ENCODE measurements around the gene IRF5. TPM values are rescaled to one million over a fixed set of nuclear protein-coding genes. Genes with fewer than 3 reads are reported as not detected.
A peak's percentile ranks its signal among the peaks of the same experiment; 100 is the strongest.

The IRF5 gene
- total RNA-seq, 1 donor = under 0.01 TPM

GRCh38 chr7:128938544-128939074 lies 882 bp downstream of the IRF5 start:
- no peaks in the 10 kb centered on the region for H3K36me3 ChIP-seq (ENCODE audit: insufficient read depth, low read length)
- H3K27me3 ChIP-seq (ENCODE audit: insufficient read depth, low read length) = peaks cover 53% of the 10 kb centered on the region
- no peak for TF ChIP-seq CTCF (IDR thresholded peaks at IDR 0.05; ENCODE audit: extremely low read depth, low read depth, low read length)
- H3K27ac ChIP-seq (ENCODE audit: low read depth, low read length) = no peak overlapping the region
- H3K4me2 ChIP-seq (ENCODE audit: insufficient read depth, low read length) = peak overlapping the region; percentile 81
- DNase-seq (ENCODE audit: insufficient read length, low spot score, missing footprints) = peak; percentile 85
- no peaks in the 10 kb centered on the region for H3K9me3 ChIP-seq (ENCODE audit: low read depth, low read length)
- H3K4me3 ChIP-seq (ENCODE audit: insufficient read depth, low read length) = peak overlapping the region; percentile 66
- peaks cover 3% of the 10 kb centered on the region for H3K4me1 ChIP-seq (ENCODE audit: insufficient read depth, low read length)
- no peaks in the 10 kb centered on the region for H3K79me2 ChIP-seq (ENCODE audit: insufficient read depth, low read length)
- peak overlapping the region; percentile 57 for H2AFZ ChIP-seq (ENCODE audit: low read length)
- no peaks in the 10 kb centered on the region for H4K20me1 ChIP-seq (ENCODE audit: insufficient read depth, low read length)

GRCh38 chr7:128939075-128939860 lies 1.5 kb downstream of the IRF5 start:
- no peak overlapping the region for H3K4me2 ChIP-seq (ENCODE audit: insufficient read depth, low read length)
- H3K79me2 ChIP-seq (ENCODE audit: insufficient read depth, low read length) = no peaks in the 10 kb centered on the region
- H3K27me3 ChIP-seq (ENCODE audit: insufficient read depth, low read length) = peaks cover 52% of the 10 kb centered on the region
- no peaks in the 10 kb centered on the region for H3K36me3 ChIP-seq (ENCODE audit: insufficient read depth, low read length)
- peak; percentile 79 for DNase-seq (ENCODE audit: insufficient read length, low spot score, missing footprints)
- no peak overlapping the region for H2AFZ ChIP-seq (ENCODE audit: low read length)
- H3K27ac ChIP-seq (ENCODE audit: low read depth, low read length) = no peak overlapping the region
- no peaks in the 10 kb centered on the region for H4K20me1 ChIP-seq (ENCODE audit: insufficient read depth, low read length)
- peaks cover 3% of the 10 kb centered on the region for H3K4me1 ChIP-seq (ENCODE audit: insufficient read depth, low read length)
- no peak for TF ChIP-seq CTCF (IDR thresholded peaks at IDR 0.05; ENCODE audit: extremely low read depth, low read depth, low read length)
- H3K4me3 ChIP-seq (ENCODE audit: insufficient read depth, low read length) = no peak overlapping the region
- no peaks in the 10 kb centered on the region for H3K9me3 ChIP-seq (ENCODE audit: low read depth, low read length)

GRCh38 chr7:128939861-128940410 lies 2.2 kb downstream of the IRF5 start:
- TF ChIP-seq CTCF (IDR thresholded peaks at IDR 0.05; ENCODE audit: extremely low read depth, low read depth, low read length) = no peak

More at GRCh38 chr7:128939861-128940410, 2.2 kb downstream of the IRF5 start:
- Histone ChIP-seq H3K9me3 (ENCODE audit: low read depth, low read length) (no peaks in the 10 kb centered on the region), H4K20me1 (ENCODE audit: insufficient read depth, low read length) (no peaks in the 10 kb centered on the region), H3K27ac (ENCODE audit: low read depth, low read length) (no peak overlapping the region), H3K4me2 (ENCODE audit: insufficient read depth, low read length) (no peak overlapping the region), H3K79me2 (ENCODE audit: insufficient read depth, low read length) (no peaks in the 10 kb centered on the region), H3K27me3 (ENCODE audit: insufficient read depth, low read length) (peaks cover 48% of the 10 kb centered on the region), H3K4me3 (ENCODE audit: insufficient read depth, low read length) (no peak overlapping the region), H3K36me3 (ENCODE audit: insufficient read depth, low read length) (no peaks in the 10 kb centered on the region), H3K4me1 (ENCODE audit: insufficient read depth, low read length) (peaks cover 3% of the 10 kb centered on the region), H2AFZ (ENCODE audit: low read length) (no peak overlapping the region)
- peak; percentile 49 for DNase-seq (ENCODE audit: insufficient read length, low spot score, missing footprints)
